ENCODE results near the gene NPHP4.

NPHP4 gene

GRCh38 chr1:5878971-5879370 lies 113.3 kb downstream of the NPHP4 start:
- Mint-ChIP-seq H3K27me3 (no peaks in the 10 kb centered on the region), H3K4me1 (no peaks in the 10 kb centered on the region), H3K9me3 (peaks cover 0 to 13% of the 10 kb centered on the region in 2 donors), H3K4me3 (no peak overlapping the region), H3K27ac (peak overlapping the region; percentile 59 to 65)
- DNase-seq, result no peak
- no peak for ATAC-seq

GRCh38 chr1:5877683-5878530 lies 114.3 kb downstream of the NPHP4 start:
- ATAC-seq (no peak), DNase-seq (no peak)
- Mint-ChIP-seq H3K27me3 (no peaks in the 10 kb centered on the region), H3K9me3 (peaks cover 0 to 13% of the 10 kb centered on the region in 2 donors), H3K4me1 (no peaks in the 10 kb centered on the region), H3K4me3 (no peak overlapping the region), H3K27ac (peak overlapping the region in 1 of 2 donors; percentile 31)

- H3K9me3 Mint-ChIP-seq, result peaks cover 0 to 13% of the 10 kb centered on the region in 2 donors
- no peak for ATAC-seq
- H3K27ac Mint-ChIP-seq, result no peak overlapping the region
- H3K4me1 Mint-ChIP-seq, result peaks cover 4% of the 10 kb centered on the region
- no peak overlapping the region for H3K4me3 Mint-ChIP-seq
- no peak for DNase-seq
- H3K27me3 Mint-ChIP-seq, result no peaks in the 10 kb centered on the region
These were observed 115.2 kb downstream of the NPHP4 start for GRCh38 chr1:5877001-5877400.

- Mint-ChIP-seq H3K27me3 (no peaks in the 10 kb centered on the region), H3K27ac (no peak overlapping the region), H3K4me1 (peaks cover 5% of the 10 kb centered on the region), H3K4me3 (no peak overlapping the region), H3K9me3 (peaks cover 0 to 13% of the 10 kb centered on the region in 2 donors)
- no peak for ATAC-seq
- DNase-seq, result no peak
These were observed 116.1 kb downstream of the NPHP4 start for GRCh38 chr1:5876094-5876650.

GRCh38 chr1:5875345-5875910 lies 116.8 kb downstream of the NPHP4 start:
- no peak for DNase-seq
- no peak overlapping the region for H3K4me3 Mint-ChIP-seq
- ATAC-seq, result no peak
- H3K4me1 Mint-ChIP-seq, result peaks cover 5% of the 10 kb centered on the region
- H3K27me3 Mint-ChIP-seq, result no peaks in the 10 kb centered on the region
- no peak overlapping the region for H3K27ac Mint-ChIP-seq
- peaks cover 0 to 13% of the 10 kb centered on the region in 2 donors for H3K9me3 Mint-ChIP-seq

- no peaks in the 10 kb centered on the region for H3K27me3 Mint-ChIP-seq
- peaks cover 0 to 6% of the 10 kb centered on the region in 2 donors for H3K9me3 Mint-ChIP-seq
- no peak for DNase-seq
- no peak overlapping the region for H3K4me3 Mint-ChIP-seq
- ATAC-seq, result no peak
- H3K27ac Mint-ChIP-seq, result no peak overlapping the region
- peaks cover 5% of the 10 kb centered on the region for H3K4me1 Mint-ChIP-seq
These were observed 117.7 kb downstream of the NPHP4 start for GRCh38 chr1:5874416-5875110.

GRCh38 chr1:5873556-5873955 lies 118.7 kb downstream of the NPHP4 start:
- Mint-ChIP-seq H3K27me3 (no peaks in the 10 kb centered on the region), H3K4me3 (no peak overlapping the region), H3K27ac (no peak overlapping the region), H3K9me3 (peaks cover 6 to 8% of the 10 kb centered on the region in 2 donors), H3K4me1 (peaks cover 5% of the 10 kb centered on the region)
- ATAC-seq (no peak), DNase-seq (no peak)

GRCh38 chr1:5872886-5873285 lies 119.3 kb downstream of the NPHP4 start:
- Mint-ChIP-seq H3K4me3 (no peak overlapping the region), H3K9me3 (peaks cover 8 to 11% of the 10 kb centered on the region in 2 donors), H3K27ac (no peak overlapping the region), H3K27me3 (no peaks in the 10 kb centered on the region), H3K4me1 (peaks cover 5% of the 10 kb centered on the region)
- ATAC-seq (no peak), DNase-seq (no peak)

GRCh38 chr1:5868931-5869500 lies 123.2 kb downstream of the NPHP4 start:
- DNase-seq, result no peak

GRCh38 chr1:5865774-5866173 lies 126.5 kb downstream of the NPHP4 start:
- no peak overlapping the region for H3K4me3 Mint-ChIP-seq
- no peaks in the 10 kb centered on the region for H3K27me3 Mint-ChIP-seq
- ATAC-seq (no peak), DNase-seq (no peak)
- H3K9me3 Mint-ChIP-seq, result peaks cover 8 to 11% of the 10 kb centered on the region in 2 donors
- no peaks in the 10 kb centered on the region for H3K4me1 Mint-ChIP-seq
- H3K27ac Mint-ChIP-seq, result no peak overlapping the region

More at GRCh38 chr1:5868931-5869500, 123.2 kb downstream of the NPHP4 start:
- no peak for ATAC-seq
- no peaks in the 10 kb centered on the region for H3K27me3 Mint-ChIP-seq
- H3K4me1 Mint-ChIP-seq, result peaks cover 5% of the 10 kb centered on the region
- no peak overlapping the region for H3K27ac Mint-ChIP-seq
- H3K9me3 Mint-ChIP-seq, result peaks cover 8 to 11% of the 10 kb centered on the region in 2 donors
- no peak overlapping the region for H3K4me3 Mint-ChIP-seq

- H3K27ac Mint-ChIP-seq, result peak overlapping the region in 1 of 2 donors; percentile 34
- no peak for DNase-seq
- peaks cover 8 to 11% of the 10 kb centered on the region in 2 donors for H3K9me3 Mint-ChIP-seq
- H3K4me3 Mint-ChIP-seq, result no peak overlapping the region
- ATAC-seq, result no peak
- no peaks in the 10 kb centered on the region for H3K4me1 Mint-ChIP-seq
- H3K27me3 Mint-ChIP-seq, result no peaks in the 10 kb centered on the region
These were observed 127.2 kb downstream of the NPHP4 start for GRCh38 chr1:5865056-5865455.

GRCh38 chr1:5864256-5864655 lies 128.0 kb downstream of the NPHP4 start:
- Mint-ChIP-seq H3K4me3 (no peak overlapping the region), H3K27me3 (no peaks in the 10 kb centered on the region), H3K9me3 (peaks cover 8 to 10% of the 10 kb centered on the region in 2 donors), H3K4me1 (no peaks in the 10 kb centered on the region), H3K27ac (no peak overlapping the region)
- no peak for ATAC-seq
- DNase-seq, result no peak

- no peaks in the 10 kb centered on the region for H3K27me3 Mint-ChIP-seq
- no peaks in the 10 kb centered on the region for H3K9me3 Mint-ChIP-seq
- no peaks in the 10 kb centered on the region for H3K4me1 Mint-ChIP-seq
- no peak overlapping the region for H3K27ac Mint-ChIP-seq
- DNase-seq (no peak), ATAC-seq (no peak)
- no peak overlapping the region for H3K4me3 Mint-ChIP-seq
These were observed 129.0 kb downstream of the NPHP4 start for GRCh38 chr1:5863238-5863637.

- H3K4me1 Mint-ChIP-seq, result no peaks in the 10 kb centered on the region
- H3K4me3 Mint-ChIP-seq, result no peak overlapping the region
- no peaks in the 10 kb centered on the region for H3K9me3 Mint-ChIP-seq
- ATAC-seq, result no peak
- H3K27me3 Mint-ChIP-seq, result no peaks in the 10 kb centered on the region
- no peak for DNase-seq
- H3K27ac Mint-ChIP-seq, result no peak overlapping the region
These were observed 130.1 kb downstream of the NPHP4 start for GRCh38 chr1:5861871-5862825.

All from stimulated activated naive CD8-positive, alpha-beta T cell treated with anti-CD3 and anti-CD28 coated beads, Interleukin-15, amount 100 ng/mL, for 72 hours (primary cell).